ENCODE data around the gene CFAP61.

Gene CFAP61

GRCh38 chr20:20184149-20184548 is 131.8 kb downstream of the CFAP61 start:
- DNase-seq = peak; percentile 49

GRCh38 chr20:20184706-20185105 is 132.4 kb downstream of the CFAP61 start:
- no peak for DNase-seq

GRCh38 chr20:20188647-20189046 is 136.3 kb downstream of the CFAP61 start:
- DNase-seq = no peak

GRCh38 chr20:20192366-20192765 is 140.0 kb downstream of the CFAP61 start:
- DNase-seq = no peak

GRCh38 chr20:20195021-20195705 is 142.8 kb downstream of the CFAP61 start:
- no peak for DNase-seq

- no peak for DNase-seq
Observed at GRCh38 chr20:20196610-20197009, 144.3 kb downstream of the CFAP61 start.

- no peak for DNase-seq
Observed at GRCh38 chr20:20198011-20198410, 145.7 kb downstream of the CFAP61 start.

- DNase-seq = no peak
Observed at GRCh38 chr20:20199361-20200160, 147.2 kb downstream of the CFAP61 start.

GRCh38 chr20:20201124-20201523 is 148.8 kb downstream of the CFAP61 start:
- peak; percentile 58 for DNase-seq

- no peak for DNase-seq
Observed at GRCh38 chr20:20201639-20202038, 149.3 kb downstream of the CFAP61 start.

- DNase-seq = no peak
Observed at GRCh38 chr20:20202768-20203167, 150.4 kb downstream of the CFAP61 start.

- no peak for DNase-seq
Observed at GRCh38 chr20:20203784-20204183, 151.5 kb downstream of the CFAP61 start.

GRCh38 chr20:20204256-20204655 is 151.9 kb downstream of the CFAP61 start:
- no peak for DNase-seq

- DNase-seq = no peak
Observed at GRCh38 chr20:20205141-20205861, 153.0 kb downstream of the CFAP61 start.

- no peak for DNase-seq
Observed at GRCh38 chr20:20205862-20206236, 153.5 kb downstream of the CFAP61 start.

GRCh38 chr20:20206788-20207187 is 154.5 kb downstream of the CFAP61 start:
- no peak for DNase-seq

GRCh38 chr20:20207291-20207690 is 155.0 kb downstream of the CFAP61 start:
- no peak for DNase-seq

GRCh38 chr20:20207872-20208271 is 155.5 kb downstream of the CFAP61 start:
- DNase-seq = no peak

- DNase-seq = no peak
Observed at GRCh38 chr20:20209684-20210083, 157.4 kb downstream of the CFAP61 start.

GRCh38 chr20:20210327-20210726 is 158.0 kb downstream of the CFAP61 start:
- no peak for DNase-seq

- DNase-seq = no peak
Observed at GRCh38 chr20:20210943-20211273, 158.6 kb downstream of the CFAP61 start.

- DNase-seq = no peak
Observed at GRCh38 chr20:20211274-20211987, 159.1 kb downstream of the CFAP61 start.

- DNase-seq = no peak
Observed at GRCh38 chr20:20211988-20212518, 159.7 kb downstream of the CFAP61 start.

All from inflammatory macrophage treated with lipopolysaccharide for 4 hours (primary cell).